ENCODE data around the gene CXADR. TPM values are rescaled to one million over a fixed set of nuclear protein-coding genes. Genes with fewer than 3 reads are reported as not detected.

Gene CXADR
- total RNA-seq, 1 experiment from 2014 or later, result 21.7 TPM

- DNase-seq, result no peak
- Histone ChIP-seq H3K9me3 (ENCODE audit: insufficient read depth, low read depth) (no peaks in the 10 kb centered on the region), H3K9me2 (ENCODE audit: insufficient read depth) (no peaks in the 10 kb centered on the region), H3K4me2 (no peak overlapping the region), H3F3A (ENCODE audit: insufficient read depth, low read depth) (no peaks in the 10 kb centered on the region), H3K4me1 (replicated peaks; ENCODE audit: insufficient read depth) (no peaks in the 10 kb centered on the region), H3K4me3 (no peak overlapping the region), H4K20me1 (ENCODE audit: insufficient read depth) (no peaks in the 10 kb centered on the region), H3K36me3 (ENCODE audit: low read depth) (no peaks in the 10 kb centered on the region), H2AFZ (no peak overlapping the region), H3K27me3 (ENCODE audit: insufficient read depth, low read depth) (no peaks in the 10 kb centered on the region), H3K27ac (no peak overlapping the region), H3K79me2 (ENCODE audit: low read depth) (no peaks in the 10 kb centered on the region)
- ChIA-PET POLR2A (ENCODE audit: unreplicated experiment) (no interaction called here), CTCF (no interaction called here)
- intact Hi-C loops (cut with micrococcal nuclease; ENCODE audit: unreplicated experiment), result no loop called here
- TF ChIP-seq CTCF (conservative IDR thresholded peaks at IDR 0.05) (no peak), EZH2 (IDR thresholded peaks at IDR 0.05; ENCODE audit: low read depth) (no peak)
- no TSS peak for BruUV-seq (replicated peaks)
Measured at GRCh38 chr21:17467829-17468228, 45.0 kb upstream of the CXADR start.

- Histone ChIP-seq H4K20me1 (ENCODE audit: insufficient read depth) (no peaks in the 10 kb centered on the region), H3K9me3 (ENCODE audit: insufficient read depth, low read depth) (no peaks in the 10 kb centered on the region), H3K27me3 (ENCODE audit: insufficient read depth, low read depth) (no peaks in the 10 kb centered on the region), H3F3A (ENCODE audit: insufficient read depth, low read depth) (no peaks in the 10 kb centered on the region), H3K79me2 (ENCODE audit: low read depth) (no peaks in the 10 kb centered on the region), H3K9me2 (ENCODE audit: insufficient read depth) (no peaks in the 10 kb centered on the region), H3K4me3 (no peak overlapping the region), H3K4me2 (no peak overlapping the region), H3K4me1 (replicated peaks; ENCODE audit: insufficient read depth) (no peaks in the 10 kb centered on the region), H3K27ac (no peak overlapping the region), H3K36me3 (ENCODE audit: low read depth) (no peaks in the 10 kb centered on the region), H2AFZ (no peak overlapping the region)
- intact Hi-C loops (cut with micrococcal nuclease; ENCODE audit: unreplicated experiment), result no loop called here
- ChIA-PET CTCF (no interaction called here), POLR2A (ENCODE audit: unreplicated experiment) (no interaction called here)
- DNase-seq, result no peak
- BruUV-seq (replicated peaks), result no TSS peak
- TF ChIP-seq EZH2 (IDR thresholded peaks at IDR 0.05; ENCODE audit: low read depth) (no peak), CTCF (conservative IDR thresholded peaks at IDR 0.05) (no peak)
Measured at GRCh38 chr21:17468698-17469097, 44.1 kb upstream of the CXADR start.

GRCh38 chr21:17469727-17470126, 43.1 kb upstream of the CXADR start:
- Histone ChIP-seq H3F3A (ENCODE audit: insufficient read depth, low read depth) (no peaks in the 10 kb centered on the region), H3K36me3 (ENCODE audit: low read depth) (no peaks in the 10 kb centered on the region), H3K9me2 (ENCODE audit: insufficient read depth) (no peaks in the 10 kb centered on the region), H2AFZ (no peak overlapping the region), H3K9me3 (ENCODE audit: insufficient read depth, low read depth) (no peaks in the 10 kb centered on the region), H4K20me1 (ENCODE audit: insufficient read depth) (no peaks in the 10 kb centered on the region), H3K4me1 (replicated peaks; ENCODE audit: insufficient read depth) (no peaks in the 10 kb centered on the region), H3K4me3 (no peak overlapping the region), H3K79me2 (ENCODE audit: low read depth) (no peaks in the 10 kb centered on the region), H3K27ac (no peak overlapping the region), H3K27me3 (ENCODE audit: insufficient read depth, low read depth) (no peaks in the 10 kb centered on the region), H3K4me2 (no peak overlapping the region)
- CTCF ChIA-PET, result no interaction called here
- intact Hi-C loops (cut with micrococcal nuclease; ENCODE audit: unreplicated experiment), result no loop called here
- DNase-seq, result no peak
- no TSS peak for BruUV-seq (replicated peaks)
- TF ChIP-seq EZH2 (IDR thresholded peaks at IDR 0.05; ENCODE audit: low read depth) (no peak), CTCF (conservative IDR thresholded peaks at IDR 0.05) (no peak)
- POLR2A ChIA-PET (ENCODE audit: unreplicated experiment), result no interaction called here

Data from PC-9 (cell line).